H9 (cell line): ENCODE data around the gene ATP8A2. TPM values are rescaled to one million over a fixed set of nuclear protein-coding genes. Genes with fewer than 3 reads are reported as not detected.

Experiments
- DNase-seq: peaks from one replicate; pipeline ENCODE4 v3.0.0-alpha.2; 2017
- H2AFZ ChIP-seq: one replicate; pipeline ENCODE4 v1.6.1; 2013; ENCODE audit warnings: mild to moderate bottlenecking, low read length, control low read depth, moderate library complexity
- H2AK5ac ChIP-seq: 2 replicates; pipeline ENCODE4 v1.6.1; 2013; ENCODE audit warnings: low read length, control low read depth, mixed read lengths; ENCODE audit not compliant: insufficient read length
- H2BK120ac ChIP-seq: one replicate; pipeline ENCODE4 v1.6.1; 2013; ENCODE audit warnings: low read depth, mild to moderate bottlenecking, low read length, control low read depth, inconsistent platforms; ENCODE audit not compliant: poor library complexity, severe bottlenecking
- H2BK12ac ChIP-seq: 2 replicates; pipeline ENCODE4 v1.6.1; 2013; ENCODE audit warnings: low read length, control low read depth, mixed read lengths, low read depth; ENCODE audit not compliant: insufficient read length
- H2BK15ac ChIP-seq: 2 replicates; pipeline ENCODE4 v1.6.1; 2013; ENCODE audit warnings: low read depth, low read length, control low read depth
- H2BK20ac ChIP-seq: one replicate; pipeline ENCODE4 v1.6.1; 2013; ENCODE audit warnings: low read depth, mild to moderate bottlenecking, low read length, control low read depth, inconsistent platforms; ENCODE audit not compliant: poor library complexity, severe bottlenecking
- H2BK5ac ChIP-seq: 2 replicates; pipeline ENCODE4 v1.6.1; 2013; ENCODE audit warnings: low read length, control low read depth, mixed read lengths; ENCODE audit not compliant: insufficient read length
- H3K14ac ChIP-seq: 2 replicates; pipeline ENCODE4 v1.6.1; 2013; ENCODE audit warnings: low read length, control low read depth; ENCODE audit not compliant: insufficient read depth
- H3K18ac ChIP-seq: 2 replicates; pipeline ENCODE4 v1.6.1; 2013; ENCODE audit warnings: low read depth, mild to moderate bottlenecking, mixed read lengths, low read length, control low read depth; ENCODE audit not compliant: insufficient read length
- H3K23ac ChIP-seq: 2 replicates; pipeline ENCODE4 v1.6.1; 2013; ENCODE audit warnings: low read length, control low read depth, mixed read lengths, low read depth; ENCODE audit not compliant: insufficient read length
- H3K23me2 ChIP-seq: 2 replicates; pipeline ENCODE4 v1.6.1; 2013; ENCODE audit warnings: low read depth, mild to moderate bottlenecking, mixed read lengths, low read length, control low read depth; ENCODE audit not compliant: insufficient read length, poor library complexity, severe bottlenecking
- H3K27ac ChIP-seq: 2 replicates; pipeline ENCODE4 v1.5.1; 2013; ENCODE audit warnings: low read length, control low read depth, mixed read lengths, low read depth; ENCODE audit not compliant: insufficient read length
- H3K27me3 ChIP-seq: 2 replicates; pipeline ENCODE4 v1.6.1; 2013; ENCODE audit warnings: low read length, control low read depth, inconsistent platforms; ENCODE audit not compliant: insufficient read depth
- H3K4ac ChIP-seq: 2 replicates; pipeline ENCODE4 v1.6.1; 2013; ENCODE audit warnings: low read depth, mild to moderate bottlenecking, control low read depth, inconsistent platforms, low read length, moderate library complexity
- H3K4me1 ChIP-seq: 2 replicates; pipeline ENCODE4 v1.6.1; 2013; ENCODE audit warnings: low read length, control low read depth, inconsistent platforms; ENCODE audit not compliant: insufficient read depth
- H3K4me2 ChIP-seq: 2 replicates; pipeline ENCODE4 v1.6.1; 2013; ENCODE audit warnings: low read length, control low read depth, mixed read lengths; ENCODE audit not compliant: insufficient read length, insufficient read depth
- H3K56ac ChIP-seq: 2 replicates; pipeline ENCODE4 v1.6.1; 2013; ENCODE audit warnings: low read depth, mild to moderate bottlenecking, mixed read lengths, low read length, control low read depth; ENCODE audit not compliant: insufficient read length
- H3K79me1 ChIP-seq: 2 replicates; pipeline ENCODE4 v1.6.1; 2013; ENCODE audit warnings: low read depth, mild to moderate bottlenecking, moderate library complexity, low read length, control low read depth, inconsistent platforms; ENCODE audit not compliant: insufficient read depth, poor library complexity, severe bottlenecking
- H3K79me2 ChIP-seq: 2 replicates; pipeline ENCODE4 v1.6.1; 2013; ENCODE audit warnings: low read length, control low read depth, inconsistent platforms; ENCODE audit not compliant: insufficient read depth
- H3K9ac ChIP-seq: 2 replicates; pipeline ENCODE4 v1.6.1; 2013; ENCODE audit warnings: low read length, control low read depth, mixed read lengths; ENCODE audit not compliant: insufficient read length; ENCODE audit errors: extremely low read depth
- H3K9me3 ChIP-seq: one replicate; pipeline ENCODE4 v1.6.1; 2013; ENCODE audit warnings: low read depth, low read length, inconsistent platforms; ENCODE audit not compliant: control insufficient read depth
- H3T11ph ChIP-seq: one replicate; pipeline ENCODE4 v1.6.1; 2013; ENCODE audit warnings: mild to moderate bottlenecking, low read length, control low read depth, inconsistent platforms
- H4K20me1 ChIP-seq: one replicate; pipeline ENCODE4 v1.6.1; 2013; ENCODE audit not compliant: control insufficient read depth, insufficient read length, insufficient read depth
- H4K5ac ChIP-seq: 2 replicates; pipeline ENCODE4 v1.6.1; 2013; ENCODE audit warnings: low read depth, mild to moderate bottlenecking, mixed read lengths, low read length, control low read depth; ENCODE audit not compliant: insufficient read length
- H4K8ac ChIP-seq: replicated peaks from 2 replicates; pipeline ENCODE4 v1.6.1; 2013; ENCODE audit warnings: low read length, control low read depth, mixed read lengths, low read depth; ENCODE audit not compliant: insufficient read length
- H4K91ac ChIP-seq: 2 replicates; pipeline ENCODE4 v1.6.1; 2013; ENCODE audit warnings: low read depth, mild to moderate bottlenecking, moderate library complexity, mixed read lengths, low read length, control low read depth; ENCODE audit not compliant: insufficient read length
- H3K27ac Mint-ChIP-seq, 3 experiments: 2 replicates in 2 of 3; 3 replicates in 1 of 3; pipeline ENCODE4 v1.8.0; 2020 to 2021; ENCODE audit warnings: mixed read lengths in 3 of 3, mild to moderate bottlenecking in 1 of 3, moderate library complexity in 1 of 3
- H3K27me3 Mint-ChIP-seq: 2 replicates; pipeline ENCODE4 v1.8.0; 2021; ENCODE audit warnings: low read depth, mild to moderate bottlenecking, moderate library complexity, mixed read lengths
- H3K36me3 Mint-ChIP-seq, 3 experiments: 2 replicates in 2 of 3; 3 replicates in 1 of 3; pipeline ENCODE4 v1.8.0; 2020 to 2021; ENCODE audit warnings: low read depth in 3 of 3, mixed read lengths in 3 of 3; ENCODE audit not compliant: insufficient read depth in 1 of 3
- H3K4me1 Mint-ChIP-seq, 2 experiments: 2 replicates each; pipeline ENCODE4 v1.8.0; 2020; ENCODE audit warnings: mixed read lengths in 2 of 2
- H3K4me3 Mint-ChIP-seq, 2 experiments: 2 replicates in 1 of 2; 3 replicates in 1 of 2; pipeline ENCODE4 v1.8.0; 2020 to 2021; ENCODE audit warnings: mild to moderate bottlenecking in 2 of 2, mixed read lengths in 2 of 2, moderate library complexity in 1 of 2
- H3K9me3 Mint-ChIP-seq, 2 experiments: 2 replicates in 1 of 2; 3 replicates in 1 of 2; pipeline ENCODE4 v1.8.0; 2020; ENCODE audit warnings: mild to moderate bottlenecking in 2 of 2, mixed read lengths in 2 of 2, moderate library complexity in 1 of 2
- WGBS: extraction: QIAGEN DNeasy Blood & Tissue Kit; methylation state at CpG from one replicate; pipeline ENCODE4 v1.1.7; 2013; ENCODE audit warnings: missing lambda C conversion rate, low lambda C conversion rate, mixed read lengths; ENCODE audit not compliant: insufficient read length; ENCODE audit errors: extremely low coverage; 5-methylcytosine and 5-hydroxymethylcytosine counted together
- total RNA-seq: library from RNA; stranded (reverse); gene quantifications from 2 replicates; pipeline ENCODE4 v1.2.1, GENCODE V29; 2021
- TF ChIP-seq, protein P1 (sequence below): fragments of 200-600 bp; sonication (generic); conservative IDR thresholded peaks from 3 replicates; pipeline ENCODE4 v1.8.0; 2021; ENCODE audit warnings: antibody characterized with exemption, mild to moderate bottlenecking

ATP8A2 gene
- total RNA-seq, 1 experiment from 2014 or later = 18.2 TPM

DNA sequence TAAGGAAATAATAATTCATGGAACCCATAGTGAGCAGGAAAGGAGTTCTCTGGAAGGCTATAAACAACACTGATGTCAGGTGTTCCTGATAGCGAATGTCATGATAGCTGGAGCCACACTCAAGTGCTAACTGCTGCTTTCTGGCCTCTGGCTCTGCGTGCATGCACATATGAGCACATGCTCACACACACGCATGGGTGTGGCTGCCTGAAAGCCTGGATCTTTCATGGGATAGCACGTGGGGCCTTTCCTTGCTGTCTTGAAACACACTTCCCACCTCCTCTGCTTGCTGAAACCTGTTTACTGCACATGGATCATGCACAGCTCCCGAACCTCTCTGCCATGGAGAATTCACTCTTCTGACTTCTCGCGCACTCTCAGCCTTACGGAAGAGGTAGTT is 207.4 kb downstream of the ATP8A2 start:
- no peak overlapping the region for H3K23ac ChIP-seq
- H2AK5ac ChIP-seq = no peak overlapping the region
- no peak overlapping the region for H2BK12ac ChIP-seq
- H3K18ac ChIP-seq = no peak overlapping the region
- no peak overlapping the region for H4K8ac ChIP-seq
- no peaks in the 10 kb centered on the region for H3K27me3 Mint-ChIP-seq
- no peak overlapping the region for H3K4me3 Mint-ChIP-seq
- no peaks in the 10 kb centered on the region for H3K23me2 ChIP-seq
- TF ChIP-seq, protein P1, sequence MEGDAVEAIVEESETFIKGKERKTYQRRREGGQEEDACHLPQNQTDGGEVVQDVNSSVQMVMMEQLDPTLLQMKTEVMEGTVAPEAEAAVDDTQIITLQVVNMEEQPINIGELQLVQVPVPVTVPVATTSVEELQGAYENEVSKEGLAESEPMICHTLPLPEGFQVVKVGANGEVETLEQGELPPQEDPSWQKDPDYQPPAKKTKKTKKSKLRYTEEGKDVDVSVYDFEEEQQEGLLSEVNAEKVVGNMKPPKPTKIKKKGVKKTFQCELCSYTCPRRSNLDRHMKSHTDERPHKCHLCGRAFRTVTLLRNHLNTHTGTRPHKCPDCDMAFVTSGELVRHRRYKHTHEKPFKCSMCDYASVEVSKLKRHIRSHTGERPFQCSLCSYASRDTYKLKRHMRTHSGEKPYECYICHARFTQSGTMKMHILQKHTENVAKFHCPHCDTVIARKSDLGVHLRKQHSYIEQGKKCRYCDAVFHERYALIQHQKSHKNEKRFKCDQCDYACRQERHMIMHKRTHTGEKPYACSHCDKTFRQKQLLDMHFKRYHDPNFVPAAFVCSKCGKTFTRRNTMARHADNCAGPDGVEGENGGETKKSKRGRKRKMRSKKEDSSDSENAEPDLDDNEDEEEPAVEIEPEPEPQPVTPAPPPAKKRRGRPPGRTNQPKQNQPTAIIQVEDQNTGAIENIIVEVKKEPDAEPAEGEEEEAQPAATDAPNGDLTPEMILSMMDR = no peak
- no peaks in the 10 kb centered on the region for H3K4me1 ChIP-seq
- H3K9ac ChIP-seq = no peak overlapping the region
- H3T11ph ChIP-seq = no peak overlapping the region
- H3K79me2 ChIP-seq = no peaks in the 10 kb centered on the region
- H2BK120ac ChIP-seq = no peak overlapping the region
- no peak overlapping the region for H3K27ac Mint-ChIP-seq
- H3K4me2 ChIP-seq = no peak overlapping the region
- no peak overlapping the region for H3K14ac ChIP-seq
- H2BK15ac ChIP-seq = no peak overlapping the region
- H3K79me1 ChIP-seq = no peaks in the 10 kb centered on the region
- WGBS = no CpG with 5 or more reads among the region's 8 CpGs
- H2BK5ac ChIP-seq = no peak overlapping the region
- H3K9me3 Mint-ChIP-seq = no peaks in the 10 kb centered on the region
- DNase-seq = no peak
- no peak overlapping the region for H3K4ac ChIP-seq
- no peak overlapping the region for H4K5ac ChIP-seq
- H3K9me3 ChIP-seq = no peaks in the 10 kb centered on the region
- H3K36me3 Mint-ChIP-seq = peaks cover 0 to 21% (median 0%) of the 10 kb centered on the region in 3 experiments; a peak in 3 of 7 replicates
- no peak overlapping the region for H2BK20ac ChIP-seq
- H2AFZ ChIP-seq = no peak overlapping the region
- H3K4me1 Mint-ChIP-seq = peaks cover 7% of the 10 kb centered on the region in 2 experiments
- no peak overlapping the region for H4K91ac ChIP-seq
- H3K27me3 ChIP-seq = no peaks in the 10 kb centered on the region
- no peak overlapping the region for H3K27ac ChIP-seq
- no peak overlapping the region for H3K56ac ChIP-seq
- no peaks in the 10 kb centered on the region for H4K20me1 ChIP-seq
